BE2C (cell line): Measurements from ENCODE around the gene MED31.

ENCODE experiments used
- DNase-seq: peaks from one replicate; pipeline ENCODE4 v3.0.0-alpha.2; 2020
- H3K27me3 ChIP-seq: fragments of 250-450 bp; sonication (Bioruptor Pico); 2 replicates; pipeline ENCODE4 v1.5.1; 2020; ENCODE audit warnings: mild to moderate bottlenecking
- H3K36me3 ChIP-seq: fragments of 250-450 bp; sonication (Bioruptor Pico); 2 replicates; pipeline ENCODE4 v1.5.1; 2020; ENCODE audit warnings: mild to moderate bottlenecking
- H3K4me1 ChIP-seq: fragments of 250-450 bp; sonication (Bioruptor Pico); 2 replicates; pipeline ENCODE4 v1.5.1; 2020
- H3K4me3 ChIP-seq: 2 replicates; pipeline ENCODE4 v1.5.1; 2011; ENCODE audit warnings: low read depth, low read length
- H3K9me3 ChIP-seq: fragments of 250-450 bp; sonication (Bioruptor Pico); 2 replicates; pipeline ENCODE4 v1.5.1; 2020
- TF ChIP-seq, protein P1 (sequence below): IDR thresholded peaks from 2 replicates; pipeline ENCODE4 v1.5.1; 2012; ENCODE audit warnings: mild to moderate bottlenecking, low read depth, low read length

The MED31 gene

GRCh38 chr17:6605142-6605541, 46.3 kb downstream of the MED31 start:
- Histone ChIP-seq H3K27me3 (no peaks in the 10 kb centered on the region), H3K9me3 (no peaks in the 10 kb centered on the region), H3K36me3 (no peaks in the 10 kb centered on the region; the same call in 1 of the 2 replicates), H3K4me1 (no peaks in the 10 kb centered on the region), H3K4me3 (no peak overlapping the region)
- no peak for DNase-seq
- TF ChIP-seq, protein P1, sequence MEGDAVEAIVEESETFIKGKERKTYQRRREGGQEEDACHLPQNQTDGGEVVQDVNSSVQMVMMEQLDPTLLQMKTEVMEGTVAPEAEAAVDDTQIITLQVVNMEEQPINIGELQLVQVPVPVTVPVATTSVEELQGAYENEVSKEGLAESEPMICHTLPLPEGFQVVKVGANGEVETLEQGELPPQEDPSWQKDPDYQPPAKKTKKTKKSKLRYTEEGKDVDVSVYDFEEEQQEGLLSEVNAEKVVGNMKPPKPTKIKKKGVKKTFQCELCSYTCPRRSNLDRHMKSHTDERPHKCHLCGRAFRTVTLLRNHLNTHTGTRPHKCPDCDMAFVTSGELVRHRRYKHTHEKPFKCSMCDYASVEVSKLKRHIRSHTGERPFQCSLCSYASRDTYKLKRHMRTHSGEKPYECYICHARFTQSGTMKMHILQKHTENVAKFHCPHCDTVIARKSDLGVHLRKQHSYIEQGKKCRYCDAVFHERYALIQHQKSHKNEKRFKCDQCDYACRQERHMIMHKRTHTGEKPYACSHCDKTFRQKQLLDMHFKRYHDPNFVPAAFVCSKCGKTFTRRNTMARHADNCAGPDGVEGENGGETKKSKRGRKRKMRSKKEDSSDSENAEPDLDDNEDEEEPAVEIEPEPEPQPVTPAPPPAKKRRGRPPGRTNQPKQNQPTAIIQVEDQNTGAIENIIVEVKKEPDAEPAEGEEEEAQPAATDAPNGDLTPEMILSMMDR, result no peak

GRCh38 chr17:6603744-6604325, 47.6 kb downstream of the MED31 start:
- H3K27me3 ChIP-seq, result no peaks in the 10 kb centered on the region
- no peaks in the 10 kb centered on the region for H3K36me3 ChIP-seq
- no peaks in the 10 kb centered on the region for H3K4me1 ChIP-seq
- no peaks in the 10 kb centered on the region for H3K9me3 ChIP-seq
- TF ChIP-seq, protein P1, result no peak
- no peak overlapping the region for H3K4me3 ChIP-seq
- no peak for DNase-seq

DNA sequence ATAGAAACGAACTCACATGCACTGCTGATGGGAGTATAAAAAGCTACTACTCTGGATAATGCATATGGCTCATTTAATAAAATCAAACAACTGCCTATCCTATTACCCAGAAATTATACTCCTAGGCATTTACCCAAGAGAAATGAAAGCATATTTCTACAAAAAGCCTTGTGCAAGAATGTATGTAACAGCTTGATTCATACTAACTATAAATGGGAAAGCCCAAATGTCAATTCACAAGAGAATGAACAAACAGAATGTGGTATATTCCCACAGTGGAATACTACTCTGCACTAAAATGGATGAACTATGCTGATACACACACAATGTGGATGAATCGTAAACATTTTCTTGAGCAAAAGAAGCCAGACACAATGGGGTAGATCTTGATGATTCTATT, 49.3 kb downstream of the MED31 start:
- DNase-seq, result no peak
- Histone ChIP-seq H3K4me1 (no peaks in the 10 kb centered on the region), H3K27me3 (no peaks in the 10 kb centered on the region), H3K9me3 (no peaks in the 10 kb centered on the region), H3K4me3 (no peak overlapping the region), H3K36me3 (no peaks in the 10 kb centered on the region)
- TF ChIP-seq, protein P1, result no peak

- H3K4me1 ChIP-seq, result no peaks in the 10 kb centered on the region
- no peak for DNase-seq
- peaks cover 3% of the 10 kb centered on the region; the same call in 1 of the 2 replicates for H3K36me3 ChIP-seq
- no peaks in the 10 kb centered on the region for H3K9me3 ChIP-seq
- no peak overlapping the region for H3K4me3 ChIP-seq
- H3K27me3 ChIP-seq, result no peaks in the 10 kb centered on the region
- TF ChIP-seq, protein P1, result no peak
Observed at GRCh38 chr17:6599364-6599763, 52.0 kb downstream of the MED31 start.

DNA sequence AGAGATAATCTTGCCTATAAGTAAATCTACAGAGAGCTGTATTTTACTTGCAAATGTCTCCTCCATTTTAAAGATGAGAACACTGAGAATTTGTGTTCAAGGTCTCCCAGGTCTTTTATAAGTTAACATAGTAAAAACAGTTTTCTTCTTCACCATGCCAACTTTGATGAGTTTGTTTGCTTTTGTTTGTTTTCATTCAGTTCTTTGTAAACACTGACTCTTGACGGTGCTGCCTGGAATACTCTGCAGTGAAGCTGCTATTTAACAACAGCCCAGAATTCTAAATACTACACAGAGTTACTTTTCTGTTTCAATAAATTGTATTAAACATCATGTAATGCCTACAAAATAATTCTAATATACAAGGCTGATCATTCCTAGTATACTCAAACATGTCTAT, 53.7 kb downstream of the MED31 start:
- no peak for DNase-seq
- peaks cover 3% of the 10 kb centered on the region; the same call in 1 of the 2 replicates for H3K36me3 ChIP-seq
- TF ChIP-seq, protein P1, result no peak

DNA sequence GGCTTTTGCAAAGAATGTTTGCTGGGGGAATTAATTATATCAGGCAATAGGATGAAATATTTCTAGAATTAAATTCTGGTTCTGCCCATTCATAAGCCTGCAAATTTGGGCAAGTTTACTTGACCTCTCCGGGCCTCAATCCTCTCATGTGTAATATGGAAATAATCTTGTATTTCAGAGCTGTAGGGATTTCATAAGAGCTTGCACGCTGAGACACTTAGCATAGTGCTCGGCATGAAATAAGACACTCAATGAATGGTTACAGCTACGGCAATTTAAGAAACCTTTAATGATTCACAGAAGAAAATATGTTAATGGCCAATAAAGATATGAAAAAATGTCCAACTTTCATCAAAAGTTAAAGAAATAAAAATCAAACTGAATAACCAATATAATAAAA, 54.5 kb downstream of the MED31 start:
- H3K4me1 ChIP-seq, result no peaks in the 10 kb centered on the region
- TF ChIP-seq, protein P1, result no peak
- H3K36me3 ChIP-seq, result peaks cover 3% of the 10 kb centered on the region; the same call in 1 of the 2 replicates
- no peaks in the 10 kb centered on the region for H3K27me3 ChIP-seq
- no peak overlapping the region for H3K4me3 ChIP-seq
- no peaks in the 10 kb centered on the region for H3K9me3 ChIP-seq
- DNase-seq, result no peak

More for the DNA sequence above, 53.7 kb downstream of the MED31 start:
- no peaks in the 10 kb centered on the region for H3K9me3 ChIP-seq
- H3K4me3 ChIP-seq, result no peak overlapping the region
- no peaks in the 10 kb centered on the region for H3K4me1 ChIP-seq
- no peaks in the 10 kb centered on the region for H3K27me3 ChIP-seq
